Nucleus accumbens (tissue), 56 donors: ENCODE data around the gene DCST1.

Experiments
- DNase-seq, 56 donors: peaks; one replicate each; lab custom pipeline; 2025; lab: John Stamatoyannopoulos, UW

Gene DCST1

DNA sequence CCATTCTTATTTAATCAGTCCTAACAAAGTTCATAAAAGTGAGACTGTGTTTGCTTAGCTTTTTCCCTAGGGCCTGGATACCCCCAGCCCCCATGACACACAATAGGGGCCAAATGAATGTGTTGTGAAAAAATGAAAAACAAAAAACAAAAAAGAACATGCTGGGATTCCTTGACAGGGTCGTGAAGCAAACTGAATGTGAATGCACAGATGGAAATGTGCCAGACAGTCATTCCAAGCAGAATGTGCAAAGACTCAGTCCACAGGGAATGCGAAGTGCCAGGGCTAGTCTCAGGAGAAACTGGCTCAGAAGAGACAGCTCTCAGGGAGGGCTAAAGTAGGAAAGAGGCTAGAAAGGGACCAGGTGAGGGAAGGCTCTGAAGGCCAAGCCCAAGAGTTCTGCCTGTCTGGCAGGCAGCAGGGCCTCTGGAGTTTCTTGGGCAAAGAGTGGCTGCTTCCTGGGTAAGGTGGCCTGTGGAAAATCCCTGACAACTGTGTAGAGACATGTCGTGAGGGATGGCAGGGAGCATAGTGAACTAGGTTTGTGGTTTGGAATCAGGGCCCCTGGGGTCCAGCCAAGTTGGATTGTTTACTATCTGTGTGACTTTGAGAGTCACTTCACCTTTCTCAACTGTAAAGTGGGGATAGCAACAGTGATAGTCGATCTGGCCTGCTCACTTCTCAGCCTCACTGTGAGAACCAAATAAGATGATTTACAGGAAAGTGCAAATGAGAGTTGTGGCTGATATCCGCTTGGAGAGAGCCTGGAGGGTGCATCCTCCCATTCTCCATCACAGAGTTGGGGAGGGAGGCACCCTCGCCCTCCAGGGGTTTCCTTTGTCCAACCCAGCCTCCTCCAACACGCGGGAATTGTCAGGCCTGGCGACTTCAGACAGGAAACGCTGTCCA, 16.3 kb downstream of the DCST1 start:
- DNase-seq: no peak

DNA sequence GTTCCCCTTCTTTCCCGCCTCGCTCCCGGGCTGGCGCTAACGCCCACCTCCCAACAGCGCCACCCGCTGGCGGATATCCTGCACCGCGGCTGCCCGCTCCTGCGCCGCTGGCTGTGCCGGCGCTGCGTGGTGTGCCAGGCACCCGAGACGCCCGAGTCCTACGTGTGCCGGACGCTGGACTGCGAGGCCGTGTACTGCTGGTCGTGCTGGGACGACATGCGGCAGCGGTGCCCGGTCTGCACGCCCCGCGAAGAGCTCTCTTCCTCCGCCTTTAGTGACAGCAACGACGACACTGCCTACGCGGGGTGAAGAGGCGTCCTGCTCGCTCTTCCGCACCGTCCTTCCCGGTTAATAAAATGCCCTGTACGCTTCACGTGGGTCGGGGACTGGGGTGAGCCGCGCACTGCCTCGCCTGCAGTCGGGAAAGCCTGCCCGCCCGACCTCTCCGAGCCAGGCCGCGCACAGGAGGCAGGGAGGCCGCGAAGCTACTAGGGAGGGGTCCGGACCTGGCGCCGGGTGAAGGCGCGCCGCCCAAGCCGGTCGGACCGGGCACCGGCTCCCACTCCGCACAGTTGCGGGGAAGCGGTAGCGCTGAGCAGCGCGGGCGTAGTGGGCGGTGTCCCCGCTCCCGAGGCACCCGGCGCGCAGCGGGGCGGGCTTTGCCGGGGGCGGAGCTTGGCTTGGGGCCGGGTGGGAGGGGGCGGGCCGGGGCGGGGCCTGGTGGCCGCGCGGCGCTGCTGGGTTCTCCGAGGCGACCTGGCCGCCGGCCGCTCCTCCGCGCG, 17.1 kb downstream of the DCST1 start, which contains the start of gene ADAM15:
Gene ADAM15 (plus strand): TSS at position 757 of the 782 bp plus-strand sequence. CDS start 71 bp downstream, outside the sequence.
- DNase-seq: peak in 54 of 56 donors; percentile 21 to 87 (median 71)

DNA sequence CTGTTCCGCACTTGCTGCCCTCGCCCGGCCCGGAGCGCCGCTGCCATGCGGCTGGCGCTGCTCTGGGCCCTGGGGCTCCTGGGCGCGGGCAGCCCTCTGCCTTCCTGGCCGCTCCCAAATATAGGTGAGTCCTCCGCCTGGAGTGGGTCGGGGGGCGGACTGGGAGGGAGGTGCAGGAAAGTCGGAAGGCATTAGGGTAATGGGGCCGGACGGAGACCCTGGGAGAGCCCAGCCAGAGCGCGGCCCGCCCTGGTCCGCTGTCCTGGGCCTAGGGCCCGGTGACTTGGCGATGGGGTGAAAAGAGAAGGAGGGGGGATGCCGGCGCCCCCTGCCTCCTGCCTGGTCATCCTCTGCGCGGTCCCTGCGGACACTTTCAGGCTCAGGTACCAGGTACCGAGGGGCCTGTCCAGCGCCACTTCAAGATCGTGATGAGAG, 17.7 kb downstream of the DCST1 start:
- DNase-seq: peak in 7 of 56 donors; percentile 27 to 61 (median 53)

DNA sequence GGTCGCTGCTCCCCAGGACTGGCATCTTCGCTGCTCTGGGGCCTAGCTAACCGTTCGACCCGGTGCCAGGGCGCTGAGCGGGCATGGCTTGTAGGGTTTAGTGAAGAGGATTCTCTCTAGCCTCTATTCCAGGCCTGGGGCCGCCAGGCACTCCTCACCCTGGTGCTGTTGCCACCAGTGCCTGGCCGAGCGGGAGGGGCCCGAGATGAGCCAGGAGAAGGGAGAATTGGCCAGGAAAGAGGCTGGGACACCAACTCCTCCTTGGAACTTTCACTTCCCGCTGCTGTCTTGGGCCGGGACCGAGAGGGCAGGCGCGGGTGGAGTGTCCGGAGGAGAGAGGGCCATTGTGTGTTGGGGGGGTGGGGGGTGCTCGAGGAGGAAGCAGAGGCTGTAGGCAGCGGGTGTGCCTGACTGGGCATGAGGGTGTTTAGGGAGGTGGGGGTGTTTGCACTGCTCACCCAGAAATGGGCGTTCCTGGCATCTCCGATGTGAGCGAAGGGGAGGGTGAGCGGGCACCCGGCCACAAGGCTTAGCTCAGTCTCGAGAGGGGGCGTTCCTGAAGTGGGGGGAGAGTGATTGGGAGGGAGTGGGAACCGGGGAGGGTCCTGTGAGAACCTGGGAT, 18.3 kb downstream of the DCST1 start:
- DNase-seq: peak in 39 of 56 donors; percentile 14 to 68 (median 43)

DNA sequence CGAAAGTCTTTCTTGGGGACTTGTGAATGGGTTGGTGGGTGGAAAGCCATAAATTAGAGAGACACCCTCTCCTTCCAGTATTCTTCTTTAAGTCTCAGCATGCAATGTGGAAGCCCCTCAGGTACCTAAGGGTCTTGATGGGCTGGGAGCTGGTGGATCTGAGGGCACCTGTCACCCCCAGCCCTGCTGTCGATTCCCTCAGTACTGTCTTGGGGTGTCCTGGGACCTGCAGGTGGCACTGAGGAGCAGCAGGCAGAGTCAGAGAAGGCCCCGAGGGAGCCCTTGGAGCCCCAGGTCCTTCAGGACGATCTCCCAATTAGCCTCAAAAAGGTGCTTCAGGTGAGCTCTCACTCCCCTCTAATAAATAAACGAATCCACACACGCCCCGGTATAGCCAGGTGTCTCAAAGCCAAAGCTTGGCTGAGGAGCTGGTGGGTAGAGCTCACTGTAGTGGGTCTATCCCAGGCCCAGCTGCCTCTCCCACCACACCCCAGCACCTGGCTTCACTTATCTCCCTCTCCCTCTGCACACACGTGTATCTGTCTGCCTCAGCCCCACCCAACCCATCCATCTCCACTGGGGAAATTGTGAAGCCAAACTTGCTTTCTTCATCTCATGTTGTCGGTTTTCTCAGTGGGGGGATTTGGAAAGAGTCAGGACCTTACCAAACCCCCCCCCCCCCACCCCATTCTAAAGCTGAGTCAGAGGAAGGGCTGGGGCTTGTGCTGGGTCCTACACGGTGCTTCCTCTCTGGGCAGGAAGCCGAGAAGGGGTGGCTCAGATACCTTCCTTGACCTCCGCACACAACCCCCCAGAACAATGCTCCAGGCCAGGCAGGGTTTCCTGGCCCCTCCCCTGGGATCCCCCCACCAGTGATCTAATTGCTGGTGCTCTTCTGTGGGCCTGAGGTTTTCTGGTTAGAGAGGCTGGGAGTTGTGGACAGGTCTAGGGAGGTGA, 19.1 kb downstream of the DCST1 start:
- DNase-seq: peak in 3 of 56 donors; percentile 9 to 14 (median 13)

DNA sequence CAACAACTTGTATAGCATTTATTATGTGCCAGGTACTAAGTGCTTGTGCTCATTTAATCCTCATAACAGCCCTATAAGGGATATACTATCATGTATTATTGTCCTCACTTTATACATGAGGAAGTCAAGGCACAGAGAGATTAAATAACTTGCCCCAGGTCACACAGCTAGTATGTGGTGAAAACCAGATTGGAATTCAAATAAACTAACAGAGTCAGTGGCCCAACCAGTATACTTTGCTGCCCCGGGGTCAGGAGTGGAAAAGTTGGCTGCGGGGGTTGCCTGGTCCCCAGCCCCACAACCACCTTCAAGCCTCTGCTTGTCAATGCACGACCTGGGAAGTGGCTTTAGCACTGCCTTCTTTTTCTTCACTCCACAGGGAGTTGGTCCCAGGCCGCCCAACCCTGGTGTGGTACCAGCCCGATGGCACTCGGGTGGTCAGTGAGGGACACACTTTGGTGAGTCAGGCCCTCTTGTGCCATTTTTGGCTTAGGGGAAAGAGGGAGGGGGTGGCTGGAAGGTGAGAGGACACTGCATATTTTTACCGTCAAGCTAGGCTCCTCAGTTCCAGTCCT, 20.0 kb downstream of the DCST1 start:
- no peak for DNase-seq

DNA sequence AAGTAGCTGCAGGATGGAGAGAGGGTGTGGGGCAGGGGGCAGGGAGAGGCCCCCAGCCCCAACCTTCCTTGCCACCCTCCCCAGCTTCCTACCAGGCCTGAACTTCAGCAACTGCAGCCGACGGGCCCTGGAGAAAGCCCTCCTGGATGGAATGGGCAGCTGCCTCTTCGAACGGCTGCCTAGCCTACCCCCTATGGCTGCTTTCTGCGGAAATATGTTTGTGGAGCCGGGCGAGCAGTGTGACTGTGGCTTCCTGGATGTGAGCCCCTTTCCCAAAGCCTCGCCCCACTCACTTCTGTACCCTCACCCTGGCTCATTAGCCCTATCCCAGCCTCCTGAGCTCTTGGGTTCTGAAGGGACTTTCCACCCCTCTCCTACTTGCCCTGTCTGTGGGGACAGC, 23.5 kb downstream of the DCST1 start:
- DNase-seq: no peak

DNA sequence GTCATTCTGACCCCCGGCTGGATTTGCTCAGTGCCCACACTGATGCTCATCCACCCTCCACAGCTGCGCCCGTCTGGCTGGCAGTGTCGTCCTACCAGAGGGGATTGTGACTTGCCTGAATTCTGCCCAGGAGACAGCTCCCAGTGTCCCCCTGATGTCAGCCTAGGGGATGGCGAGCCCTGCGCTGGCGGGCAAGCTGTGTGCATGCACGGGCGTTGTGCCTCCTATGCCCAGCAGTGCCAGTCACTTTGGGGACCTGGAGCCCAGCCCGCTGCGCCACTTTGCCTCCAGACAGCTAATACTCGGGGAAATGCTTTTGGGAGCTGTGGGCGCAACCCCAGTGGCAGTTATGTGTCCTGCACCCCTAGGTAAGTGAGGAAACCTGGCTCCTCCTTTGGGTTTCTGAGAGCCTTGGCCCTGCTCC, 24.2 kb downstream of the DCST1 start:
- no peak for DNase-seq

DNA sequence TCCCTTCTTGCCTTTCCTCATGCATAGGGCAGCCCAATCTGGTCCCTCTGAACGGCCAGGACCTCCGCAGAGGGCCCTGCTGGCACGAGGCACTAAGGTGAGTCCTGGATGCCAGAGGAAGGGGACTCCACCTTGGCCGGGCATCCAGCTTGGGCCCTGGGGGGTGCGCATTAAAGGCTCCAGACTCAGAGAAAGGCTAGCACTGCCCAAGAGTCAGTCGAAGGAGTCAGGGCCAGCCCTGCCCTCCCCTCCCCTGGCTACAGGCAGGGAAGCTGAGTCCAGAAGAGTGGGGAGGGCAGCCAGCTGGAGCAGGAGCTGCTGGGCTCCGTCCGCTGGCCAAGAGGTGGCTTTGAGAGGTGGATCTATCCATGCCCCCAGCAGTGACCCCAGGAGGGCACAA, 27.1 kb downstream of the DCST1 start:
- no peak for DNase-seq

DNA sequence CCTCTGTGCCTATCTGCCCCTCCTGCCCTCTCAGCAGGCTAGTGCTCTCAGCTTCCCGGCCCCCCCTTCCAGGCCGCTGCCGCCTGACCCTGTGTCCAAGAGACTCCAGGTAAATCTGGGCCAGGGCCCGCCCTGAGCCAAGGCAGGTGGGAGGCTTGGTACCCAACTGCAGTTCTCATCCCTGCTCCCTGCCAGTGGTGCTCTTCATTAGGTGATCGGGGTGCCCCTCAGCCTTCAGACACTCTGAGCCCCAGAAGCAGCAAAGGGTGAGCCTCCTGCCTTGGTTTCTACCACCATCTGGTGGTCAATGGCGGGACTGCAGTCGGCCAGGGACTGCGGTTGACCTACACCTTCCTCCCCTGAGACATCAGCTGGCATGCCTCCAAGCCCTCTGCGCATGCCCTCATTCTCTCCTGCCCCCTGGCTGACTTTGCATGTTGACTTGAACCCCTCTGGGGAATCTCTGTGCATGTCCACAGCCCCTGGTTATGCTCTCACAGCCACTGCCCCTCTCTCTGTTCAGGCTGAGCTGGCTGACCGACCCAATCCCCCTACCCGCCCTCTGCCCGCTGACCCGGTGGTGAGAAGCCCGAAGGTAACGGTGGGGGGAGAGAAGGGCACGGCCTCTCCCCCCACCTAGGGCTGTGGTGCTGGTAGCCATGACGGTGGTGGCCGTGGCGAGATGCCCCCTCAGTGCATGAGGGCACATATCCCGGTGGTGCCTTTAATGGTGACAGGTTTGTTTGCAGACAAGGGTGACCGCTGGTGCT, 27.9 kb downstream of the DCST1 start:
- DNase-seq: peak in 48 of 56 donors; percentile 25 to 86 (median 56)

DNA sequence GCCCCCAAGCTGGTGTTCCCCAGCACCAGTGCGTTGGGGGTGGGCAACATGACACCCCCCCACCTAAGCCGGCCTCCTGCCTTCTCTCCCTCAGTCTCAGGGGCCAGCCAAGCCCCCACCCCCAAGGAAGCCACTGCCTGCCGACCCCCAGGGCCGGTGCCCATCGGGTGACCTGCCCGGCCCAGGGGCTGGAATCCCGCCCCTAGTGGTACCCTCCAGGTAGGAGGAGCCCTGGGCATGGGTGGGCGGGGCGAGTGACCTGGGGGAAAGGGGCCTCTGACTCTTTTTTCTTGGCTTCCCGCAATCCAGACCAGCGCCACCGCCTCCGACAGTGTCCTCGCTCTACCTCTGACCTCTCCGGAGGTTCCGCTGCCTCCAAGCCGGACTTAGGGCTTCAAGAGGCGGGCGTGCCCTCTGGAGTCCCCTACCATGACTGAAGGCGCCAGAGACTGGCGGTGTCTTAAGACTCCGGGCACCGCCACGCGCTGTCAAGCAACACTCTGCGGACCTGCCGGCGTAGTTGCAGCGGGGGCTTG, 28.6 kb downstream of the DCST1 start:
- DNase-seq: no peak

DNA sequence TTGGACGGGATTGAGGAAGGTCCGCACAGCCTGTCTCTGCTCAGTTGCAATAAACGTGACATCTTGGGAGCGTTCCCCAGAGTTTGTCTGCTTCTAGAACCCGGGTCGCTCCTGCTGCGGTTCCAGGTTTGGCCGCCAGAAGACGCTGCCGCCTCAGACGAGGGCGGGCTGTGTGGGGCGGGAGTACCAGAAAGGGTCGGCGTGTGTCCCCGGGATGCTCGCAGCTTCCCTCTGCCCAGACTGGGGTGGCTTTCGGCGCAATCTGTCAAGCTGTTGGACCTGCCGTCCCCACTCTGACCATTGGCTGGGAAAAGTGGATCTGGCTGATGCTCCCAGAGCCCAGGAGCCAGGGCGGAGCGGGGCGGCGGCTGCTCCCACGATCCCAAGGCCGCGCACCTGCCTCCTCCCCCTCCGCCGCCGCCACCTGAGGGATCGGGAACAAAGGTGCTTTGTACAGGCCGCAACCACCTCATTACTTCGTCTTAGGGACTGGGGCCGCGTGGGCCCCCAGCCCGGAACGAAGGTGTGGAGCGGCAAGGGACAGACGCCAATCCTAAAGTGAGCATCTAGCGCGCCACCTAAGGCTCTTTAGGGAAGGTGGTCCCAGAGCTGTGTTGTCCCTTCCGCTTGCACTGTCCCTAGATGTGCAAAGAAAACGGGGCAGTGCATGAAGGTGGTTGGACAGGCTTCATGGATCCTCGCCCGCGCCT, 29.2 kb downstream of the DCST1 start:
- peak in 7 of 56 donors; percentile 7 to 37 (median 16) for DNase-seq

DNA sequence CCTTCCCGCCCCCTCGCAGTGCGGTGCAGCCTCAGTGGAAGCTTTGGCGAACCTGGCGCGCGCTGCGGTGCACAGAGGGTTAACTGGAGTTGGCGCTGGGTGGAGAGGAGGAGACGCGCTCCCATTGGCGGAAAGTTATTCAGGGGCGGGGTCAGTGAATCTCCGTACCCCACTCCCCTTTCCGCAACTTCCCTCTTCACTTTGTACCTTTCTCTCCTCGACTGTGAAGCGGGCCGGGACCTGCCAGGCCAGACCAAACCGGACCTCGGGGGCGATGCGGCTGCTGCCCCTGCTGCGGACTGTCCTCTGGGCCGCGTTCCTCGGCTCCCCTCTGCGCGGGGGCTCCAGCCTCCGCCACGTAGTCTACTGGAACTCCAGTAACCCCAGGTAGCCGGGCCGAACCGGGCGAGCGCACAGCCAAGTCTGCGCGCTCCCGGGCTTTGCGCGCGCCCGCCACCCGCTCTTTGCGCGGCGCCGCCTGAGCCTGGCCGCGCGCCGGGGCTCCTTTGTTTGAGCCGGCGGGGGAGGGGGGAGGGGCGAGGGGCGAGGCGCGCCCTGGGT, 30.0 kb downstream of the DCST1 start, which contains the start of gene EFNA4:
Gene EFNA4 (plus strand): TSS at position 191 of the 561 bp plus-strand sequence. CDS start 84 bp downstream, at position 275.
- DNase-seq: peak in 40 of 56 donors; percentile 13 to 80 (median 45)

DNA sequence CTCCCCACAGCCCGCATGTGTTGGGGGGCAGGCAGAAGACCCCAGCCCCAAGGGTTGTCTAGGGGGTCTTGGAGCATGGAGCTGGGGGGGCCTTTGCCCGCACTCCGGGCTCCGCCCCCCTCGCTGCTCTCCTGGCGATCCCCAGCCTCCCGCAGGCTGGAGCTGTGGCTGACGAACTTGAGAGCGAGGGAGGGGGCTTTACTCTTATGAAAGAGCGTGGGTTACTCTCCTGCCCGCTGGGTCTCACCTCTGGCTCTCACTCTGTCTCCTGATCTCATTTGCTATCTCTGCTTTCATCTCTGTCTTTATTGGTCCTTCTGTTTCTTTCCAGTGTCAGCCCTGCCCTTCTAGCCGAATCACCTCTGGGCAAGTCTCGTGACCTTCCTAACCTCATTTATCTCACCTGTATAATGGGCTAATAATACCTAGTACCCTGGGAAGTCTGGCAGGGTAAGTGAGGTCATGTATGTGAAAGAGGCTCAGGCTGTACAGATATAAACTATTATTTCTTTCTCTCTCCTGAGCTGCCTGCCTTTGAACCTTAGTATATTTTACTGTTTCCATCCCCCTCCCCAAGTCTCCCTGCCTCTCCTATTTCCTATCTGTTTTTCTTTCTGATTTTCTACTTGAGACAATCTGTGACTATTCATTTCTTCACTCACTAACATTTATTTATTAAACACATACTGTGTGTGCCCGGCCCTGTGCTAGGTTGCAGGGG, 30.6 kb downstream of the DCST1 start:
- DNase-seq: no peak

DNA sequence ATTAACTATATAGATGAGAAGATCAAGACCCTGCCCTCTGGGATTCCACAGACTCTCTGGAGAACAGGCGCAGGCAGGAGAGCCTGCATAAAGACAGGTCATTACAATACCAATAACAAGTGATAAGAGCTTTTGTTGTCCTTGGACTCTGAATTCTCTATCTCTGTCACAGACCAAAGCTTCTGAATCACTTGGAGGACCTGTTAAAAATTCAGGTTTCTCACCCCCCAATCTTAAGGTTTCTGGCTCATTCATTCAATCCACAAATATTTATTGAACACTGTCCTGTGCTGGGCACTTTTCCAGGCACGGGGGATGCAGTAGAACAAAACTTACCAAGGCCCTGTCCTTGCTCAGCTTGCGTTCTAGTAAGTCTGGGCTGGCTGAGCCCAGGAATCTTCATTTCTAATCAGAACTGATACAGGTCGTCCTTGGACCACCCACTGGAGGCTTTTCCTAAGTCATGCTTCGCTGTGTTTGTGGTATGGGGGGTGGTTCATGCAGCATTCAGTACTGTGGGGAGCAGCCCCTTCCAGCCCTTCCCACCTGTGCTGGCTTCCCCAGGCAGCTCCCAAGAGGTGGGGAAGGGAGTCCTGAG, 31.3 kb downstream of the DCST1 start:
- DNase-seq: no peak

DNA sequence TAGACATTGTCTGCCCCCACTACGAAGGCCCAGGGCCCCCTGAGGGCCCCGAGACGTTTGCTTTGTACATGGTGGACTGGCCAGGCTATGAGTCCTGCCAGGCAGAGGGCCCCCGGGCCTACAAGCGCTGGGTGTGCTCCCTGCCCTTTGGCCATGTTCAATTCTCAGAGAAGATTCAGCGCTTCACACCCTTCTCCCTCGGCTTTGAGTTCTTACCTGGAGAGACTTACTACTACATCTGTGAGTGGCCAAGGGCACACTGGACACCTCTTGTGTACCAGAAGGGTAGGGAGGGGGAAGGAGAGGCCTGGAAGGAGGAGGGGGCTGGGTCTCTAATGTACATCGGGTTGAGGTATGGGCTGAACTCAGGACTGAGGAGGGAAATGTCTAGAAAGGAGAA, 33.2 kb downstream of the DCST1 start:
- DNase-seq: no peak
